Measurements from ENCODE around the gene SLC6A18.
"Not testable (repeated sequence)": the region's sequence is repeated elsewhere in the genome, so short reads cannot be mapped to it uniquely, and the experiment has no call there.

DNA sequence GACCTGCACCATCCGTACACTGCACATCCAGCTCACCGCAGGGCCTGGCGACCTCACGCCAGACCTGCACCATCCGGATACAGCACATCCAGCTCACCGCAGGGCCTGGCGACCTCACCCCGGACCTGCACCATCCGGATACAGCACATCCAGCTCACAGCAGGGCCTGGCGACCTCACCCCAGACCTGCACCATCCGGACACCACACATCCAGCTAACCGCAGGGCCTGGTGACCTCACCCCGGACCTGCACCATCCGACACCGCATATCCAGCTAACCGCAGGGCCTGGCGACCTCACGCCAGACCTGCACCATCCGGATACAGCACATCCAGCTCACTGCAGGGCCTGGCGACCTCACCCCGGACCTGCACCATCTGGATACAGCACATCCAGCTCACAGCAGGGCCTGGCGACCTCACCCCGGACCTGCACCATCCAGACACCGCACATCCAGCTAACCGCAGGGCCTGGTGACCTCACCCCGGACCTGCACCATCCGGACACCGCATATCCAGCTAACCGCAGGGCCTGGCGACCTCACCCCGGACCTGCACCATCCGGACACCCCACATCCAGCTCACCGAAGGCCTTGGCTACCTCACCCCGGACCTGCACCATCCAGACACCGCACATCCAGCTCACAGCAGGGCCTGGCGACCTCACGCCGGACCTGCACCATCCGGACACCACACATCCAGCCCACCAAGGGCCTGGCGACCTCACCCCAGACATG, 58.0 kb downstream of the SLC6A18 start:
- not testable (repeated sequence) for TF ChIP-seq POLR2A (IDR thresholded peaks at IDR 0.05; ENCODE audit: low read length); GATA1 (IDR thresholded peaks at IDR 0.05; ENCODE audit: low read depth, low read length)
